GF-D8 (cell line): ENCODE data around the gene TSEN34.
A peak's percentile ranks its signal among the peaks of the same experiment; 100 is the strongest.
"Not testable (repeated sequence)": the region's sequence is repeated elsewhere in the genome, so short reads cannot be mapped to it uniquely, and the experiment has no call there.

Experiments
- DNase-seq: peaks from one replicate; lab custom pipeline; 2025; lab: John Stamatoyannopoulos, UW

Gene TSEN34

GRCh38 chr19:54209058-54209810, 18.1 kb downstream of the TSEN34 start:
- no peak for DNase-seq

GRCh38 chr19:54209811-54210494, 18.8 kb downstream of the TSEN34 start:
- peak; percentile 76 for DNase-seq

- no peak for DNase-seq
Measured at GRCh38 chr19:54211235-54211634, 20.1 kb downstream of the TSEN34 start.

- not testable (repeated sequence) for DNase-seq
Measured at GRCh38 chr19:54214217-54214616, 23.1 kb downstream of the TSEN34 start.

GRCh38 chr19:54214734-54215133, 23.6 kb downstream of the TSEN34 start:
- DNase-seq = not testable (repeated sequence)

- DNase-seq = no peak
Measured at GRCh38 chr19:54216869-54217268, 25.8 kb downstream of the TSEN34 start.

- DNase-seq = not testable (repeated sequence)
Measured at GRCh38 chr19:54217517-54218247, 26.6 kb downstream of the TSEN34 start.

GRCh38 chr19:54218259-54218658, 27.2 kb downstream of the TSEN34 start:
- DNase-seq = no peak

GRCh38 chr19:54218960-54219661, 28.0 kb downstream of the TSEN34 start:
- DNase-seq = no peak

GRCh38 chr19:54219702-54220101, 28.6 kb downstream of the TSEN34 start:
- not testable (repeated sequence) for DNase-seq

GRCh38 chr19:54221947-54222346, 30.8 kb downstream of the TSEN34 start:
- not testable (repeated sequence) for DNase-seq

GRCh38 chr19:54222474-54223276, 31.6 kb downstream of the TSEN34 start, which contains the start of gene LILRB3:
Gene LILRB3, minus strand, starts transcription at chr19:54223007. Its CDS starts 31 bp downstream, at chr19:54222976.
- not testable (repeated sequence) for DNase-seq

GRCh38 chr19:54223277-54223936, 32.3 kb downstream of the TSEN34 start:
- DNase-seq = not testable (repeated sequence)

GRCh38 chr19:54223937-54224281, 32.8 kb downstream of the TSEN34 start:
- not testable (repeated sequence) for DNase-seq

GRCh38 chr19:54224619-54225018, 33.5 kb downstream of the TSEN34 start:
- DNase-seq = not testable (repeated sequence)

GRCh38 chr19:54229146-54229545, 38.0 kb downstream of the TSEN34 start:
- no peak for DNase-seq

- DNase-seq = no peak
Measured at GRCh38 chr19:54230031-54230430, 38.9 kb downstream of the TSEN34 start.

GRCh38 chr19:54231077-54231931, 40.2 kb downstream of the TSEN34 start:
- DNase-seq = no peak

GRCh38 chr19:54233941-54234340, 42.8 kb downstream of the TSEN34 start:
- no peak for DNase-seq
